Brain pericyte (primary cell): ENCODE data around the gene SLC6A5.

ENCODE experiments used
- DNase-seq: peaks from one replicate; pipeline ENCODE4 v3.0.0-alpha.2; 2012; ENCODE audit warnings: low read depth, low spot score

The SLC6A5 gene

GRCh38 chr11:20668844-20669819 lies 69.7 kb downstream of the SLC6A5 start, which contains the start of gene NELL1:
Gene NELL1 (plus strand): TSS chr11:20669586.
- DNase-seq: no peak

- DNase-seq: no peak
These were observed 70.6 kb downstream of the SLC6A5 start for GRCh38 chr11:20669820-20670684.

- no peak for DNase-seq
These were observed 71.6 kb downstream of the SLC6A5 start for GRCh38 chr11:20670932-20671403.

GRCh38 chr11:20671856-20672546 lies 72.6 kb downstream of the SLC6A5 start:
- DNase-seq: no peak

GRCh38 chr11:20672575-20672974 lies 73.2 kb downstream of the SLC6A5 start:
- no peak for DNase-seq

DNA sequence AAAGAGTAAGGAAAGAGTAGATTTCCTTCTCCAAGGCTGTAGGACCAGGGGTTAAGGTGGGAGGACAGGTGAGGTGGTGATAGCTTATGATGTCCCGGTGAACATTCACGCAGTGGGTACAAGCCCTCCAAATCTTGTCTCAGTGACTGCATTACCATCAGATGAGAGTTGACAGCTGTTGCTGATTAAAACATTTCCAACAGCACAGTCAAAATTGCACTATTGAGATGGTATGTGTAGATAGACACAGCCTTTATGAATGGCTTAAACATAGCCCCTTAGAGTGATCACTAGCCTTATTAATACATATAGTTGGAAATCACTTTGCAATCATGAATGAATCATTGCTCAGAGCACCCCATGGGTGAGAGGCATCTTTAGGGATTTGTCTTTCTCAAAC lies 77.2 kb downstream of the SLC6A5 start:
- no peak for DNase-seq

- DNase-seq: no peak
These were observed 89.4 kb downstream of the SLC6A5 start for GRCh38 chr11:20688761-20689160.

- DNase-seq: no peak
These were observed 108.5 kb downstream of the SLC6A5 start for GRCh38 chr11:20707876-20708275.
